NCI-H82 (cell line): ENCODE data around the gene TMEM38B.
"Not testable (repeated sequence)": the region's sequence is repeated elsewhere in the genome, so short reads cannot be mapped to it uniquely, and the experiment has no call there.

ENCODE experiments used
- DNase-seq: peaks from one replicate; lab custom pipeline; 2025; lab: John Stamatoyannopoulos, UW

Gene TMEM38B

DNA sequence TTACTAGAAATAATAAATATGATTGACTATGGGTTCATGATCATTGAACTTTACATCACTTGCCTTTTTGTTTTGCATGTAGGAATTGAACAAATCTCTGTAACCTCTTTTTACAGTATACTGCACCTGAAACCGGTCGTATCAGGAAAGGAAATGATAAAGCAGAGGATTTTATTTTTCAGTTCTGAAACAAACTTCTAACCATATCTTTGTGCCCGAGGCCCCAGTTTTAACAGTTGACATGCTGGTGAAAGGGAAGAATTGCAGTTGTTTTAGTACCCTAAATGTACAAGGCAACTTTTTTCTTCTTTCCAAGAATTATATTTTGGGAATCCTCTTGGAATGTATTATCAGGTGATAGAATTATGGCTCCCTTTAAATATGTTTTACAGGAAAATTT is 27.8 kb downstream of the TMEM38B start:
- DNase-seq = no peak

DNA sequence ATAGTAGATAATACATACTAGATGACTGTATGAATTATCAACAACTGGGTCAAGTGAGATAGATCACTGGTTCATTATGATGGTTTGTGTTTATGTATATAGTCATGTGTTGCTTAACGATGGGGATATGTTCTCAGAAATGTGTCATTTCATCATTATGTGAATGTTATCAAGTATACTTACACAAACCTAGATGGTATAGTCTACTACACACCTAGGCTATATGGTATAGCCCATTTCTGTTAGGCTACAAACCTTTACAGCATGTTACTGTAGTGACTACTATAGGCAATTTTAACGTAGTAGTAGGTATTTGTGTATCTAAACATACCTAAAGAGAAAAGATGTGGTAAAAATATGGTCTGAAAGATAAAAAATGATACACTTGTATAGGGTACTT is 31.0 kb downstream of the TMEM38B start:
- no peak for DNase-seq

GRCh38 chr9:105728230-105728629 is 33.9 kb downstream of the TMEM38B start:
- not testable (repeated sequence) for DNase-seq

DNA sequence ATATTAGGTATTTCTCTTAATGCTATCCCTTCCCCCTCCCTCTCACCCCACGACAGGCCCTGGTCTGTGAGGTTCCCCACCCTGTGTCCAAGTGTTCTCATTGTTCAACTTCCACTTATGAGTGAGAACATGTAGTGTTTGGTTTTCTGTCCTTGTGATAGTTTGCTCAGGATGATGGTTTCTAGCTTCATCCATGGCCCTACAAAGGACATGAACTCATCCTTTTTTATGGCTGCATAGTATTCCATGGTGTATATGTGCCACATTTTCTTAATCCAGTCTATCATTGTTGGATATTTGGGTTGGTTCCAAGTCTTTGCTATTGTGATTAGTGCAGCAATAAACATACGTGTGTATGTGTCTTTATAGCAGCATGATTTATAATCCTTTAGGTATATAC is 37.1 kb downstream of the TMEM38B start:
- not testable (repeated sequence) for DNase-seq

DNA sequence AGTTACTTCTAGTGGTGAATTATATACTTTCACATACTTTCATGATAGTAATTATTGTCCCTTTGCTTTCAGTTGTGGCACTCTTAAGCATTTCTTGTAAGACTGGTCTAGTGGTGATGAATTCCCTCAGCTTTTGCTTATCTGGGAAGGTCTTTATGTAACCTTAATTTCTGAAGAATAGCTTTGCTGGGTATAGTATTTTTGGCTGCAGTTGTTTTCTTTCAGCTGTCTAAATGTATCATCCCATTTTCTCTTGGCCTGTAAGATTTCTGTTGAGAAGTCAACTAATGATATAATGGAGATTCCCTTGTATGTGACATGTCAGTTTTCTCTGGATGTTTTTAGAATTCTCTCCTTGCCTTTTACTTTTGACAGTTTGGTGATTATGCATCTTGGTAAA is 41.0 kb downstream of the TMEM38B start:
- DNase-seq = no peak

GRCh38 chr9:105737205-105737604 is 42.9 kb downstream of the TMEM38B start:
- DNase-seq = no peak

DNA sequence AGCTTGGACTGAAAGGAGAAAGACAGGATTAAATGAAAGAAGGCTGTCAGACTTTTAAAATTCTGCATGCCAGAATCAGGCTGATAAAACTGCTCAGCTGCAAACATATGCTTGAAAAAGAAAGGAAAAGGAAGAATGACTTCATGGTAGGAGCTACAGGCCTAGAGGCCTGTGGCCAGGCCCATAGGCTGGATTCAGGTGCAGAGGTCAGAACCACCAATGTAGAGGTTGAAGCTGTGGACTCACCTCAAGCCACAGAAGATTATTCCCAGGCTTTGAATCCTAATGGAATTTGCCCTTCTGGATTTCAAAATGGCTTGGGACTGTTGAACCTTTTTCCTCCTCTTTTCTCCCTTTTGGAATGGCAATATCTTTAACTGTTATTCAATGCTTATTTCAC is 47.7 kb downstream of the TMEM38B start:
- no peak for DNase-seq

- DNase-seq = not testable (repeated sequence)
Measured at GRCh38 chr9:105747325-105747724, 53.0 kb downstream of the TMEM38B start.

- DNase-seq = no peak
Measured at GRCh38 chr9:105751761-105752160, 57.4 kb downstream of the TMEM38B start.

DNA sequence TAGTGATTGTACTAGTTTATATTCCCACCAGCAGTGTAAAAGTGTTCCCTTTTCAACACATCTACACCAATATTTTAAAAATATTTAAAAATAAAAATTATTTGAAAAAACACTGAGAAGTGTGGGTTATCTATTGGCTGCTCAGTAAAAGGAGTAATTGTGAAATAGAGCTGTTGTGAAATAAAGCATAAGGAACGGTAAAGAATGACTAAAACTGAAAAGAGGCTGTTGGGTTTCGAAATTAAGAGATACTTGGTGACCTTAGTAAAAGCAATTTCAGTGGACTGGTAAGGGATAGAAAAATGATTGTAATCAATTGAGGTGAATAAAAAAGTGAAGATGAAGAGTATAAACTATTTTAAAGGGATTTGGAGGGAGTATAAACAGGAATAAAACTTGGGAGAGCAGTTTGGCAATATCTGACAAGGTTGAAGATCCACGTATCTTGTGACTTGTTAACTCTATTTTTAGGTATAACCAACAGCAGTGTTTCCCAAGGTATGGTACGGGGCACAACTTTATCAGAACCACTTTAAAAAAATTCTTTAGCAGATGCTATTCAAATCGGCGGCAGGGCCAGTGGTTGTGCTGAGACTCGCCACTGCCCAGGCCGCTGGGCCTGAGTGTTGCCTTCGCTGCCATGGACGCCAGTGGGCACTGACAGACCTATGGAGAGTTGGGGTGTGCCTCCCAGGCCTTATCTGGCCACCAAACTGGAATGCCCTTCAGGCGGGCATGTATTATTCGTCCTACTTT is 63.3 kb downstream of the TMEM38B start:
- no peak for DNase-seq

DNA sequence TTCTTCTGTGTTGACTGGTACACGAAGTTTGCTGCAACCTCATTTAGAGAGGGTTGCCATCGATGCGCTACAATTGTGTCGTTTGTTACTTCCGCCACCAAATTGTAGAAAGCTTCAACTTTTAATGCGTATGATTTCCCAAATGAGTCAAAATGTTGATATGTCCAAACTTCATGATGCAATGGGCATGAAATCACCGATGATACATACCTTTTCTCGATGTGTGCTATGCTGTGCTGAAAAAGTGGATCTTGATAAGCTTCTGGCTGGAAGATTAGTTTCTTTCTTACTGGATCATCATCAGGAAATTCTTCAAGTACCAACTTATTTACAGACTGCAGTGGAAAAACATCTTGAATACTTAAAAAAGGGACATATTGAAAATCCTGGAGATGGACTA is 65.7 kb downstream of the TMEM38B start:
- DNase-seq = no peak

DNA sequence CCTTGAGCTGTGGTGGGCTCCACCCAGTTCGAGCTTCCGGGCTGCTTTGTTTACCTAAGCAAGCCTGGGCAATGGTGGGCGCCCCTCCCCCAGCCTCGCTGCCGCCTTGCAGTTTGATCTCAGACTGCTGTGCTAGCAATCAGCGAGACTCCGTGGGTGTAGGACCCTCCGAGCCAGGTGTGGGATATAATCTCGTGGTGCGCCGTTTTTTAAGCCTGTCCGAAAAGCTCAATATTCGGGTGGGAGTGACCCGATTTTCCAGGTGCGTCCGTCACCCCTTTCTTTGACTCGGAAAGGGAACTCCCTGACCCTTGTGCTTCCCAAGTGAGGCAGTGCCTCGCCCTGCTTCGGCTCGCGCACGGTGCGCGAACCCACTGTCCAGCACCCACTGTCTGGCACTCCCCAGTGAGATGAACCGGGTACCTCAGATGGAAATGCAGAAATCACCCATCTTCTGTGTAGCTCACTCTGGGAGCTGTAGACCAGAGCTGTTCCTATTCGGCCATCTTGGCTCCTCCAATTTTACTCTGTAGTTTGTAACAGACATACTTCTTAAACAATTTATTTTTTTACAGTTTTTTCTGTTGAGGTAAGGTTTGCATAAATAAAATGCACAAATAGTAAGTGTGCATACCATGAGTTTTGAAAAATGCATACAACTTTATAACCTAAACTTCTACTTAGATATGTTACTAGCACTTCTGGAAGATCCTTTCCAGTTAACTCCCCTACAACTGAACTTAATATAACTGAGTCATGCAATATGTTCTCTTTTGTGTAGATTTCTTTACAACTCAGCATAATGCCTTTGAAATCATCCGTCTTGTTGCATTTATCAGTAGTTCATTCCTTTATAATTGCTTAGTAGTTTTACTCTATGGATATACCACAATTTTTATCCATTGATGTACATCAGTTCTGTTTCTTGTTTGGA is 88.5 kb downstream of the TMEM38B start:
- not testable (repeated sequence) for DNase-seq

- not testable (repeated sequence) for DNase-seq
Measured at GRCh38 chr9:105783495-105783872, 89.1 kb downstream of the TMEM38B start.

DNA sequence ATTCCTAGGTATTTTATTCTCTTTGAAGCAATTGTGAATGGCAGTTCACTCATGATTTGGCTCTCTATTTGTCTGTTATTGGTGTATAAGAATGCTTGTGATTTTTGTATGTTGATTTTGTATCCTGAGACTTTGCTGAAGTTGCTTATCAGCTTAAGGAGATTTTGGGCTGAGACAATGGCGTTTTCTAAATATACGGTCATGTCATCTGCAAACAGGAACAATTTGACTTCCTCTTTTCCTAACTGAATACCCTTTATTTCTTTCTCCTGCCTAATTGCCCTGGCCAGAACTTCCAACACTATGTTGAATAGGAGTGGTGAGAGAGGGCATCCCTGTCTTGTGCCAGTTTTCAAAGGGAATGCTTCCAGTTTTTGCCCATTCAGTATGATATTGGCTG is 92.5 kb downstream of the TMEM38B start:
- not testable (repeated sequence) for DNase-seq

GRCh38 chr9:105816202-105816744 is 121.9 kb downstream of the TMEM38B start:
- no peak for DNase-seq

GRCh38 chr9:105816981-105817380 is 122.6 kb downstream of the TMEM38B start:
- DNase-seq = no peak

DNA sequence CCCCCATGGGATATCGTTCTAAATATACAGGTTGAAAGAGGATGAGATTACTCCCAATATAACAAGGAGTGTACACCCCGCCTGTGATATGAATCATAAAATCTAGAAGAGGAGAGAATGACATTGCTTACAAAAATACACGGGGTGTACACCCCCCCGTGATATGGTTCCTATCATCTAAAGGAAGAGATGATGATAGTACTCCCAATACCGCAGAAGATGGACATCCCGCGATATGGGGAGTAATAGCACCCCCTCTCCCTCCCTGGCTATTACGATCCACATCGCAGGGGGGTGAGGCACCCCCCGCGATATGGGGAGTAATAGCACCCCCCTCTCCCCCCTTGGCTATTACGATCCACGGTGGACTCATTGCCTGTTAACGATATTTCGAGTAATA is 124.6 kb downstream of the TMEM38B start:
- no peak for DNase-seq

DNA sequence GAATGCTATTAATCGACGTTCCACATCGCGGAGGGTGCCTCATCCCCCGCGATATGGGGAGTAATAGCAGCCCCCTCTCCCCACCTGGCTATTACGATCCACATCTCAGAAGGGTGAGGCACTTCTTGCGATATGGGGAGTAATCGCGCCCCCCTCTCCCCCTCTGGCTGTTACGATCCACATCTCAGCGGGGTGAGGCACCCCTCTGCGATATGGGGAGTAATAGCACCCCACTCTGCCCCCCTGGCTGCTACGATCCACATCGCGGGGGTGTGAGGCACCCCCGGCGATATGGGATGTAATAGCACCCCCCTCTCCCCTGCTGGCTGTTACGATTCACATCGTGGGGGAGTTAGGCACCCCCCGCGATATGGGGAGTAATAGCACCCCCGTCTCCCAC is 128.5 kb downstream of the TMEM38B start:
- DNase-seq = no peak
